GM18526 (cell line): ENCODE results near the gene HOOK2.

Source experiments
- POLR2A ChIP-seq: IDR thresholded peaks from 3 replicates; pipeline ENCODE4 v1.6.1; 2011; ENCODE audit not compliant: insufficient read length; ENCODE audit errors: extremely low read depth

The HOOK2 gene

DNA sequence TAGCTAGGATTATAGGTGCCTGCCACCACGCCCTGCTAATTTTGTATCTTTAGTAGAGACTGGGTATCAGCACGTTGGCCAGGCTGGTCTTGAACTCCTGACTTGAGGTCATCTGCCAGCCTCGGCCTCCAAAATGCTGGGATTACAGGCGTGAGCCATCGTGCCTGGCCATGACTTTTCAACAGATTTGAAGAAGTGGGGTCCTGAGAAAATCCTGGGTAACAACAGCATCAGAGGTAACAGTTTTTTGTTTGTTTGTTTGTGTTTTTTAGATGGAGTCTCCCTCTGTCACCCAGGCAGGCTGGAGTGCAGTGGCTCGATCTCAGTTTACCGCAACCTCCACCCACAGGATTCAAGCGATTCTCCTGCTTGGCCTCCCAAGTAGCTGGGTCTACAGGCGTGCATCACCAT, 19.6 kb upstream of the HOOK2 start:
- no peak for TF ChIP-seq POLR2A

DNA sequence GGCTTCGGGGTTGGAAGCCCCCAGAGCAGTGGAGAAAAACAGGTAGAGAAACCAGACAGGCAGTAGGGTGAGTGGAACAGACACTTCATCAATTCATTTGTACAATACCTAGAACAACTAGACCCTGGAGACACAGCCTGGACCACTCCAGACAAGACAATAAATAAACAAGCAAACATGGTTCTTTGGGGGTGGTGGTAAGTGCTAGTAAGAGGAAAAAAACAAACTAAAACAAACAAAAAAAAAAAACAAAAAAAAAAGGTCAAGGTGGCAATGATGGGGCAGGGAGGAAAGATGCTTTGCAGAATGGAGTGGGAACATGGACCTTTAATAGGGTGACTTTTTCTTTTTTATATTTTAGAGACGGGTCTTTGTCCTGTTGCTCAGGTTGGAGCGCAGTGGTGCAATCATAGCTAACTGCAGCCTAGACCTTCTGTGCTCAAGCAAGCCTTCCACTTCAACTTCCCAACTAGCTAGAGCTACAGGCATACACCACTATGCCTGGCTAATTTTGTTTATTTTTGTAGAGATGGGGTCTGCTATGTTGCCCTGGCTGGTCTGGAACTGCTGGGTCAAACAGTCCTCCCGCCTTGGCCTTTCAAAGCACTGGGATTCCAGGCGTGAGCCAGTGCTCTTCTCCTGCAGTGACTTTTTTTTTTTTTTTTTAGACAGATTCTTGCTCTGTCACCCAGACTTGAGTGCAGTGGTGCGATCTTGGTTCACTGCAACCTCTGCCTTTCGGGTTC, 19.0 kb upstream of the HOOK2 start:
- TF ChIP-seq POLR2A = no peak

GRCh38 chr19:12793290-12794195, 18.2 kb upstream of the HOOK2 start:
- TF ChIP-seq POLR2A = peak; percentile 86

GRCh38 chr19:12792853-12793289, 17.5 kb upstream of the HOOK2 start:
- TF ChIP-seq POLR2A = no peak

DNA sequence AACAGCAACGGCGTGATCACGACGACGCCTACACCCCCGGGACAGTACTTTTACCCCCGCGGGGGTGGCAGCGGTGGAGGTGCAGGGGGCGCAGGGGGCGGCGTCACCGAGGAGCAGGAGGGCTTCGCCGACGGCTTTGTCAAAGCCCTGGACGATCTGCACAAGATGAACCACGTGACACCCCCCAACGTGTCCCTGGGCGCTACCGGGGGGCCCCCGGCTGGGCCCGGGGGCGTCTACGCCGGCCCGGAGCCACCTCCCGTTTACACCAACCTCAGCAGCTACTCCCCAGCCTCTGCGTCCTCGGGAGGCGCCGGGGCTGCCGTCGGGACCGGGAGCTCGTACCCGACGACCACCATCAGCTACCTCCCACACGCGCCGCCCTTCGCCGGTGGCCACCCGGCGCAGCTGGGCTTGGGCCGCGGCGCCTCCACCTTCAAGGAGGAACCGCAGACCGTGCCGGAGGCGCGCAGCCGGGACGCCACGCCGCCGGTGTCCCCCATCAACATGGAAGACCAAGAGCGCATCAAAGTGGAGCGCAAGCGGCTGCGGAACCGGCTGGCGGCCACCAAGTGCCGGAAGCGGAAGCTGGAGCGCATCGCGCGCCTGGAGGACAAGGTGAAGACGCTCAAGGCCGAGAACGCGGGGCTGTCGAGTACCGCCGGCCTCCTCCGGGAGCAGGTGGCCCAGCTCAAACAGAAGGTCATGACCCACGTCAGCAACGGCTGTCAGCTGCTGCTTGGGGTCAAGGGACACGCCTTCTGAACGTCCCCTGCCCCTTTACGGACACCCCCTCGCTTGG, 16.9 kb upstream of the HOOK2 start:
- peak; percentile 38 for TF ChIP-seq POLR2A

DNA sequence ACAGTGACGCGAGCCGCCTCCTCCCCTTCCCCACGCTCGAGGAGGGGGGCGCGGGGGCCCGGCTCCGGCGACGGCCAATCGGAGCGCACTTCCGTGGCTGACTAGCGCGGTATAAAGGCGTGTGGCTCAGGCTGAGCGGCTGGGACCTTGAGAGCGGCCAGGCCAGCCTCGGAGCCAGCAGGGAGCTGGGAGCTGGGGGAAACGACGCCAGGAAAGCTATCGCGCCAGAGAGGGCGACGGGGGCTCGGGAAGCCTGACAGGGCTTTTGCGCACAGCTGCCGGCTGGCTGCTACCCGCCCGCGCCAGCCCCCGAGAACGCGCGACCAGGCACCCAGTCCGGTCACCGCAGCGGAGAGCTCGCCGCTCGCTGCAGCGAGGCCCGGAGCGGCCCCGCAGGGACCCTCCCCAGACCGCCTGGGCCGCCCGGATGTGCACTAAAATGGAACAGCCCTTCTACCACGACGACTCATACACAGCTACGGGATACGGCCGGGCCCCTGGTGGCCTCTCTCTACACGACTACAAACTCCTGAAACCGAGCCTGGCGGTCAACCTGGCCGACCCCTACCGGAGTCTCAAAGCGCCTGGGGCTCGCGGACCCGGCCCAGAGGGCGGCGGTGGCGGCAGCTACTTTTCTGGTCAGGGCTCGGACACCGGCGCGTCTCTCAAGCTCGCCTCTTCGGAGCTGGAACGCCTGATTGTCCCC, 16.1 kb upstream of the HOOK2 start, which contains the start of gene JUNB:
Gene JUNB, plus strand, starts transcription at position 142 of the 706 bp plus-strand sequence. Its CDS starts 286 bp downstream, at position 428.
- peak; percentile 100 for TF ChIP-seq POLR2A

- TF ChIP-seq POLR2A = no peak
Measured at GRCh38 chr19:12790628-12791344, 15.4 kb upstream of the HOOK2 start.

DNA sequence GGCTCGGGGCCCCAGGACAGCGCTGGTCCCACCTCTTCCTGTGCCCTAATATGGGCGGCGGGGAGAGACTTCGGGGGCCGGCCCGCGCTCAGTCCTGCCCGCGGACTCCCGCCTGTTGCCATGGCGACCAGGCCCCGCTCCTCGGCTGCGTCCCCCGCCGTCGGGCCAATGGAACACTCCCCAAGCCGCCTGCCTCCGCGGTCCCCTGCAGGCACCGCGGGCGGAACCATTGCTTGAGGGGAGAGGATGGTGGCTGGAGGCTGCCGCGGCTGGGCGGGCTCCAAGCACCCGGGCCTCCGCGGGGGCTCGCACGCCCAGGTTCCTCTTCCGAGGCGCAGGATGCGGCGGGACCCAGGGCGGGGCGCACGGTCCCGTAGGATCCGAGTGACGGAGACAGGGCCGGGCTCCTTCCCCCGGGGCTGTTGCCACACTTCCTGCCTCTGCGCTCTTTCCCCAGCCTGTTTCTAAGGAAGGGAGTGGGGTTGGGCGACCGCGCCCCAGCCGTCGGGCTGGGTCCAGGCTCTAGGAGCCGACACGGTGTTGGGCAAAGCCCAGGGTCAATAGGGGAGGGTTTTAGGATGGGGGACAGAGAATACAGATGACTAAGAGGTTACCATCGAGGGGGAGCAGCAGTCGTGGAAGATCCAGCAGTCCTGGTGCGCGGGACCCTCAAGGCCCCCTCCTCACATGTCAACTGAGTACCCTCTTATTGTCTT, 14.7 kb upstream of the HOOK2 start:
- TF ChIP-seq POLR2A = peak; percentile 8

GRCh38 chr19:12789098-12789903, 13.9 kb upstream of the HOOK2 start:
- TF ChIP-seq POLR2A = peak; percentile 67

DNA sequence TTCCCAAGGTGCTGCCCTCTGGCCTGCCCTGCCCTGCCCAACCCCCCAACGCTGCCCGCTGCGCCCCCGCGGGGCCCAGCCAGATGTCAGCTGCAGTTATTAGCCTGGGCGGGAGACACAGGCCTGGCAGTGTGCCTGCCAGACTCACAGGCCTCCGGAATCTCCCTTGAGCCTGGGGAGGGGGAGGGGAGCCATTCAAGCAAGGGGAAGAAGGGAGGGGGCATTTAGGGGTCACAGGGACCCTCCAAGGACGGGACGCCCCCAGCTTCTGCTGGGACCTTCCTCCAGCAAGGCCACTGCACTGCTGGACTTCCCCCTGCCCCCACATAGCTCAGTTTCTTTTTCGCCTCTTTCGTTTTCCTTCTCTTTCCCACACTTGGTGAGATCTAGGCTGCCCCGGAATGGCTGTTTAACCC, 13.3 kb upstream of the HOOK2 start:
- no peak for TF ChIP-seq POLR2A

GRCh38 chr19:12788042-12788681, 12.8 kb upstream of the HOOK2 start:
- no peak for TF ChIP-seq POLR2A

DNA sequence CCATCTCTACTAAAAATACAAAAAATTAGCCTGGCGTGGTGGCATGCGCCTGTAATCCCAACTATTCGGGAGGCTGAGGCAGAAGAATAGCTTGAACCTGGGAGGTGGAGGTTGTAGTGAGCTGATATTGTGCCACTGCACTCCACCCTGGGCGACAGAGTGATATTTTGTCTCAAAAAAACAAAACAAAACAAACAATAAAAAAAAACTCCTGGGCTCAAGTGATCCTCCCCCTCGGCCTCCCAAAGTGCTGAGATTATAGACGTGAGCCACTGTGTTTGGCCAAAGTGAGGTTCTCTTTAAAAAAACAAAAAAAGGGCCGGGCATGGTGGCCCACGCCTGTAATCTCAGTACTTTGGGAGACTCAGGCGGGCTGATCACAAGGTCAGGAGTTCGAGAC, 12.1 kb upstream of the HOOK2 start:
- no peak for TF ChIP-seq POLR2A
